ENCODE measurements around the gene TARDBP.
"Not testable (repeated sequence)": the region's sequence is repeated elsewhere in the genome, so short reads cannot be mapped to it uniquely, and the experiment has no call there.

TARDBP gene

GRCh38 chr1:11012260-11013159 is at the start of gene TARDBP:
TSS of gene TARDBP (plus strand) at chr1:11012654. CDS start at chr1:11013728, 1,074 bp downstream.
- FAIRE-seq, result peak; percentile 84

GRCh38 chr1:10965546-10966226 is 46.8 kb upstream of the TARDBP start:
- peak; percentile 72 for FAIRE-seq
- DNase-seq (ENCODE audit: insufficient read length, low spot score), result no peak

More at GRCh38 chr1:11012260-11013159, at the start of gene TARDBP:
- peak; percentile 86 for DNase-seq (ENCODE audit: insufficient read length, low spot score)

DNA sequence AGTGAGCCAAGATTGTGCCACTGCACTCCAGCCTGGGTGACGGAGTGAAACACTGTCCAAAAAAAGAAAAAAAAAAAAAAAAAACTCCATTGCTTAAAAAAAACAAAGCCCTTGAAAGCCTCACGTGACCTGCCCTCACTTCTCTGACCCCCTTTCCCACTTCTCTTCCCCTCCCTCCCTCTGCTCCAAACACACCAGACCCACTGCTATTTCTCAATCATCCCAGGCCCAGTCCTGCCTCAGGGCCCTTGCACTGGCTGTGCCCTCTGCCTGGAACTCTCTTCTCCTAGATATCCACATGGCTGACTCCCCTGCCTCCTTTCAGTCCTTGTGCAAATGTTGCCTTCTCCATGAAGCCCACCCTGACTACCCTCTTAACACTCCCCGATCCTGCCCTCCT is 45.4 kb upstream of the TARDBP start:
- FAIRE-seq (no peak), DNase-seq (ENCODE audit: insufficient read length, low spot score) (no peak)

GRCh38 chr1:10968411-10968826 is 44.0 kb upstream of the TARDBP start:
- peak; percentile 77 for FAIRE-seq
- no peak for DNase-seq (ENCODE audit: insufficient read length, low spot score)

GRCh38 chr1:10969267-10969970 is 43.0 kb upstream of the TARDBP start:
- DNase-seq (ENCODE audit: insufficient read length, low spot score) (no peak), FAIRE-seq (peak; percentile 35)

DNA sequence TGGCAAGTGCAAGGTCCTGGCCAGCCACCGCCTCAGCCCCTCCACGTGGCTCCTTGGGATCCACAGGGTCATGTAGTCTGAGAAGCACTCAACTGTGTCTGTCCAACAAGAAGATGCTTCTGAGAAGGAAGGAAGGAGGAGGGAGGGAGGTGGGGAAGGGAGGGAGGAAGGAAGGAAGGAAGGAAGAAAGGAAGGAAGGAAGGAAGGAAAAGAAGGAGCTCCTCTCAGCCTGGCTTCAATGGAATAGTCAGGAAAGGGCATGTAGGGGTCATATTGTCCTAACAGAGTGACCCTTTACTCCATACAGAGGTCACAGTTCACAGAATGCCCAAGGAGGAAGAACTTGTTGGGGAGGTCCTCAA is 42.5 kb upstream of the TARDBP start:
- FAIRE-seq (no peak), DNase-seq (ENCODE audit: insufficient read length, low spot score) (no peak)

GRCh38 chr1:10973552-10973951 is 38.9 kb upstream of the TARDBP start:
- FAIRE-seq (no peak), DNase-seq (ENCODE audit: insufficient read length, low spot score) (no peak)

- FAIRE-seq, result no peak
- DNase-seq (ENCODE audit: insufficient read length, low spot score), result no peak
Observed at GRCh38 chr1:10973956-10974881, 38.2 kb upstream of the TARDBP start.

DNA sequence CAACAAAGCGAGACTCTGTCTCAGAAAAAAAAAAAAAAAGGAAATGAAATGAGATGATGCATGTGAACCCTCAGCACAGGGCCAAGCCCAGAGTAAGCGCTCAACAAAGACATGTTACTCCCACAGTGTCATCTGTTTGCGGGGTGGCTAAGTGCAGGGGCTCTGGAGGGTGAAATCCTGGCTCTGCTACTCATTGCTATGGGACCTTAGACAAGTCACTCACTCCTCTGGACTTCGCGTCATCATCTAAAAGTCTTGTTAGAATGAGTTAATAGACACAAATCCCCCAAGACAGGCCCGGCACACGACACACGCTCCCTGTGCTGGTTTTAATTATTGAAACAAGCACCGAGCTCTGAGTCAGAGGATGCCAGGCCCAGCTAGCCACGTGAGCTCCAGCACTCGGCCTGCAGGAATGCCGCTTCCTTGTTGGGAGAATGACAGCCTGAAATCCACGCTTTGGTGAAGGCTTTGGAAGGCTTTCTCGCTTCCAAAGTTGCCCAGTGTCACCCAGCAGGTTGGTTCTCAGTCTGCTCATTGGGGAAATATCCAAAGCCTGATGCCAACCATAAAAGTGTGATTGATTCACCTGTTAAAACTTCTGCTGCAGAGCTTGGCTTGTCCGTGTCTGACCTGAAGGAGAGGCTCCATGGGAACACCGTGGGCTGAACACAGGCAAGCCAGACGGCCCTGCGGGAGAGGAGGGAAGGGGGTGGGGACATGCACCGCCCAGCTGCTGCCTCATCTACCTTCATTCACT is 36.7 kb upstream of the TARDBP start:
- no peak for DNase-seq (ENCODE audit: insufficient read length, low spot score)
- FAIRE-seq, result no peak

GRCh38 chr1:10978719-10979118 is 33.7 kb upstream of the TARDBP start:
- FAIRE-seq (no peak), DNase-seq (ENCODE audit: insufficient read length, low spot score) (no peak)

DNA sequence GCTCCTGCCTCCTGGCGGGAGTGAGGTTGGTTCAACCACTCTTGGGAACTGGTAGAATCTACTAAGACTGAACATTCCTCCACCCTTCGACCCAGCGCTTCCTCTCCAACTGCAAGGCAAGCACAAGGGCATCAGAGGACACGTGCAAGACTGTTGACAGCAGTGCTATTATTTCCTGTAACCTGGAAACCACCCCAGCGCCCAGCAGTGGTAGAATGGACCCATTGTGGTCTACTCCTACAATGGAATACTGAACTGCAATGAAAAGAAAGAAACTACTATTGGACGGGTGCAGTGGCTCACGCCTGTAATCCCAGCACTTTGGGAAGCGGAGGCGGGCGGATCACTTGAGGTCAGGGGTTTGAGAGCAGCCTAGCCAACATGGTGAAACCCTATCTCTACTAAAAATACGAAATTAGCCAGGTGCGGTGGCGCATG is 33.0 kb upstream of the TARDBP start:
- no peak for FAIRE-seq

GRCh38 chr1:10980094-10980577 is 32.3 kb upstream of the TARDBP start:
- no peak for FAIRE-seq
- no peak for DNase-seq (ENCODE audit: insufficient read length, low spot score)

More for the DNA sequence above, 33.0 kb upstream of the TARDBP start:
- no peak for DNase-seq (ENCODE audit: insufficient read length, low spot score)

DNA sequence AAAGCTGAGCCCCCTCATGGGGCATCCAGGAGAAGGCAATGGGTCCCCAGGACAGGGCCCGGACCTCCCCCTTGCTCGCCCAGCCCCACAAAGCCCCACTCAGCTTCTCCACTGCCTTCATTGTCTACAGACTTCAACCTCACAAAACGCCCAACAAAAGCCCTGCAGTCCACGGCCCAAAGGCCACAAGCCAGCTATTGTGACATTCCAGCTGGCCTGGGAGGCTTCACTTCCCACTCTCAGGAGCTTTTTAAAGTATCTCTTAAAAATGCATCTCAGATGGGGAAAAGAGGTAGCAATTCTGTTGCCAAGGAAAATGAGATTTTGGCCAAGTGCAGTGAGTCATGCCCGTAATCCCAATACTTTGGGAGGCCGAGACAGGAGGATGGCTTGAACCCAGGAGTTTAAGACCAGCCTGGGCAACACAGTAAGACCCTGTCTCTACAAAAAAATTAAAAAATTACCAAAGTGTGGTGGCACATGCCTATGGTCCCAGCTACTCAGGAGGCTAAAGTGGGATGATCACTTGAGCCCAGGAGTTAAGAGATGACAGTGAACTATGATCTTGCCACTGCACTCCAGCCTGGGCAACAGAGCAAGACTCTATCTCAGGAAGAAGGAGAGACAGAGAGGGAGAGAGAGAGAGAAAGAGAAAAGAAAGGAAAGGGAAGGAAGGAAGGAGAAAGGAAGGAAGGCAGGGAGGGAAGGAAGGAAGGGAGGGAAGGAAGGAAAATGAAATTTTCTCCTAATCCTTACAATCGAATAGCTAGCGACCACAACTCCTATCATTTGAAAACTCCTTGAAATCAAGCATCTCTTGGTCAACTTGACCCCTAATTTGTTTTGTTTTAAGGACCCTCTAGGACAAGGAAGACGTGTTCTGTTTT is 31.4 kb upstream of the TARDBP start:
- FAIRE-seq (no peak), DNase-seq (ENCODE audit: insufficient read length, low spot score) (no peak)

DNA sequence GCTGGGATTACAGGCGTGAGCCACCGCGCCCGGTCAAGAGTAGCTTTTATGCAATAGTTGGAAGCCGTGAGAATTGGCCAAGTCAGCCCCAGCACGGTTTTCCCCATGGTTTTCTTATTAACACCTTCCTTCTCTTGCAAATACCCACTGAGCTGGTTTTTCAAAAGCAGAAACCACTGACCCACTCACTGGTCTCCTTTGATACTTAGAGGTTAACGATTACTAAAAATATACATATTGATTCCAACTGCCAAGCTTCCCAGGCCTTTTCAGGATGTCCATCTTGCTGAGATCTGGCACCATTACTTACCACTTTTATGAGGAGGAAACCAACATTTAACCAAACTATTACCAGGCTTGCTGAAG is 25.9 kb upstream of the TARDBP start:
- no peak for DNase-seq (ENCODE audit: insufficient read length, low spot score)
- FAIRE-seq, result peak; percentile 70

GRCh38 chr1:10987840-10988417 is 24.5 kb upstream of the TARDBP start:
- FAIRE-seq (no peak), DNase-seq (ENCODE audit: insufficient read length, low spot score) (no peak)

DNA sequence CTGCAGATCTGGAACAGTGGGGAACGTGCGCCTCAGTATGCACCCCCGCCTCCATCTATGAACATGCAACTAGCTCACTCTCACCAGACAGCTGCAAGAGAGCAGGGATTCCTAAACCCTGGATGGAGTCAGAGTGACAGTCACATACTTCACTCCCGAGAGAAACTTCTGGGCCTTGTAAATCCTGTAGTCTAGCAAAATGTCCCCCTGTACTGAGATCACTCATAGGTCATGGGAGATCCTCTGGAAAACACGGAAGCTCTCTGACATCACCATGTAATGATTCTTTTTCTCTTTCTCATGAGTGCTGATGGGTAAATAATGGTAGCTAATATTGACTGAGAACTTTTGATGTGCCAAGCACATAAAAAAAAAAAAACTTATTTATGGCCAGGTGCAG is 23.4 kb upstream of the TARDBP start:
- DNase-seq (ENCODE audit: insufficient read length, low spot score), result no peak
- FAIRE-seq, result no peak

- not testable (repeated sequence) for FAIRE-seq; DNase-seq (ENCODE audit: insufficient read length, low spot score)
Observed at GRCh38 chr1:10989920-10990516, 22.4 kb upstream of the TARDBP start.

GRCh38 chr1:10990828-10991227 is 21.6 kb upstream of the TARDBP start:
- no peak for FAIRE-seq
- DNase-seq (ENCODE audit: insufficient read length, low spot score), result no peak

Data from GM19239 (cell line).